ENCODE measurements around the gene HS3ST1.

DNA sequence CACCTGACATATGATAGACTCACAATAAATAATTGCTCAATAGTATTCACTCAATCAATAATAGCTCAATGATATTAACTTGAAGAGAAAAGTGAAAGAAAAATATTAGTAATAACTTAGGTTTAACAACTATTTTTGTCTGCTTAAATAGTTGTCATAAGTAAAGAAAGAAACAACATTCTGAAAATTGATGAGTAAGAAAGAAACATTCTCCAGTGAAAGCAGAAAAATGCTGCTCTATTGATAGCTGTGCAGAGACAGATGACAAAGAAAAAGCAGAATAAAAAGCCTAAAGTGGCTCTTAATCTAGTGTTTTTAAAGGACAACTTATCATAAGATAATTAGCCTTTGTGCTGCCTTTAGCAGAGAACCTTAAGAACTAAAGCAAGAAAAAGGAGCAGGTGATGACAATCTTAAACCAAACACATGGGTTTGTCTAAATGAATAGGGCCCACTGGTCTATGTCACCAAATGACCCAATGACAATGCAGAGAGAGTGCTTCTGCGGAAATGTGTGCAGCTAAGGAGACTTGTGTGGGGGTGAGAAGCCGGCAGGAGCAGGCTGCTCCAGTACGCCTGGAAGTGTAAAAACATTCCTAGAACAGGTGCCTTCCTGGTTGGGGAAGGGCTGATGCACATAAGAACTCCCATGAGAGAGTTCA, 13.2 kb downstream of the HS3ST1 start:
- TF ChIP-seq, protein P1, sequence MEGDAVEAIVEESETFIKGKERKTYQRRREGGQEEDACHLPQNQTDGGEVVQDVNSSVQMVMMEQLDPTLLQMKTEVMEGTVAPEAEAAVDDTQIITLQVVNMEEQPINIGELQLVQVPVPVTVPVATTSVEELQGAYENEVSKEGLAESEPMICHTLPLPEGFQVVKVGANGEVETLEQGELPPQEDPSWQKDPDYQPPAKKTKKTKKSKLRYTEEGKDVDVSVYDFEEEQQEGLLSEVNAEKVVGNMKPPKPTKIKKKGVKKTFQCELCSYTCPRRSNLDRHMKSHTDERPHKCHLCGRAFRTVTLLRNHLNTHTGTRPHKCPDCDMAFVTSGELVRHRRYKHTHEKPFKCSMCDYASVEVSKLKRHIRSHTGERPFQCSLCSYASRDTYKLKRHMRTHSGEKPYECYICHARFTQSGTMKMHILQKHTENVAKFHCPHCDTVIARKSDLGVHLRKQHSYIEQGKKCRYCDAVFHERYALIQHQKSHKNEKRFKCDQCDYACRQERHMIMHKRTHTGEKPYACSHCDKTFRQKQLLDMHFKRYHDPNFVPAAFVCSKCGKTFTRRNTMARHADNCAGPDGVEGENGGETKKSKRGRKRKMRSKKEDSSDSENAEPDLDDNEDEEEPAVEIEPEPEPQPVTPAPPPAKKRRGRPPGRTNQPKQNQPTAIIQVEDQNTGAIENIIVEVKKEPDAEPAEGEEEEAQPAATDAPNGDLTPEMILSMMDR (IDR thresholded peaks at IDR 0.05): no peak
- no peak for TF ChIP-seq POLR2A (IDR thresholded peaks at IDR 0.05)
